Liver (tissue), 9 donors: Measurements from ENCODE around the gene EEF2K. TPM values are rescaled to one million over a fixed set of nuclear protein-coding genes. Genes with fewer than 3 reads are reported as not detected.

Experiments
- DNase-seq: peaks from one replicate; pipeline ENCODE4 v3.0.0-alpha.2; 2017; ENCODE audit warnings: low spot score
- H3K27ac ChIP-seq, 2 donors: one replicate each; pipeline ENCODE4 v1.7.0; 2013; ENCODE audit warnings: inconsistent platforms in 2 of 2, low read length in 2 of 2, control low read depth in 1 of 2, low read depth in 1 of 2, mild to moderate bottlenecking in 1 of 2
- H3K27me3 ChIP-seq, 4 donors: one replicate each; pipeline versions ENCODE4 v1.6.1 to v1.7.0; 2013; ENCODE audit warnings: low read length in 3 of 4, inconsistent platforms in 1 of 4, mild to moderate bottlenecking in 1 of 4, moderate library complexity in 1 of 4; ENCODE audit not compliant: control insufficient read depth in 4 of 4, insufficient read depth in 4 of 4
- H3K36me3 ChIP-seq, 4 donors: one replicate each; pipeline versions ENCODE4 v1.6.1 to v1.7.0; 2013; ENCODE audit warnings: low read length in 3 of 4, mild to moderate bottlenecking in 3 of 4, low read depth in 1 of 4, moderate library complexity in 1 of 4; ENCODE audit not compliant: control insufficient read depth in 4 of 4, insufficient read depth in 3 of 4
- H3K4me1 ChIP-seq, 4 donors: one replicate each; pipeline versions ENCODE4 v1.6.1 to v1.7.0; 2013; ENCODE audit warnings: low read length in 3 of 4, mild to moderate bottlenecking in 3 of 4, moderate library complexity in 1 of 4; ENCODE audit not compliant: control insufficient read depth in 4 of 4, insufficient read depth in 4 of 4
- H3K4me3 ChIP-seq, 3 donors: one replicate each; pipeline versions ENCODE4 v1.6.1 to v1.7.0; 2013; ENCODE audit warnings: low read length in 3 of 3, control low read depth in 1 of 3, low read depth in 1 of 3, mild to moderate bottlenecking in 1 of 3
- H3K9ac ChIP-seq, 2 donors: one replicate each; pipeline ENCODE4 v1.7.0; 2013; ENCODE audit warnings: low read length in 2 of 2, mild to moderate bottlenecking in 2 of 2, moderate library complexity in 2 of 2, control low read depth in 1 of 2, low read depth in 1 of 2
- H3K9me3 ChIP-seq, 4 donors: one replicate each; pipeline versions ENCODE4 v1.6.1 to v1.7.0; 2013; ENCODE audit warnings: low read length in 3 of 4; ENCODE audit not compliant: control insufficient read depth in 4 of 4
- EGR1 ChIP-seq, 2 donors: IDR thresholded peaks; 2 replicates each; pipeline ENCODE4 v1.6.1; 2016 to 2018; ENCODE audit warnings: antibody characterized with exemption in 2 of 2, low read depth in 2 of 2
- FOXA1 ChIP-seq: IDR thresholded peaks from 2 replicates; pipeline ENCODE4 v1.6.1; 2016; ENCODE audit warnings: antibody characterized with exemption
- FOXA2 ChIP-seq: IDR thresholded peaks from 2 replicates; pipeline ENCODE4 v1.6.1; 2016; ENCODE audit warnings: antibody characterized with exemption
- GABPA ChIP-seq, 2 donors: IDR thresholded peaks in 1 of 2; conservative IDR thresholded peaks in 1 of 2; 2 replicates each; pipeline ENCODE4 v1.6.1; 2016; ENCODE audit warnings: antibody characterized with exemption in 2 of 2, mild to moderate bottlenecking in 1 of 2, moderate library complexity in 1 of 2
- HNF4A ChIP-seq, 2 donors: conservative IDR thresholded peaks; 2 replicates each; pipeline ENCODE4 v1.6.1; 2016; ENCODE audit warnings: antibody characterized with exemption in 2 of 2, mild to moderate bottlenecking in 2 of 2
- JUND ChIP-seq, 2 donors: IDR thresholded peaks; 2 replicates each; pipeline ENCODE4 v1.6.1; 2016; ENCODE audit warnings: antibody characterized with exemption in 2 of 2
- NR2F2 ChIP-seq: IDR thresholded peaks from 2 replicates; pipeline ENCODE4 v1.6.1; 2016; ENCODE audit warnings: antibody characterized with exemption
- RXRA ChIP-seq, 2 donors: IDR thresholded peaks; 2 replicates each; pipeline ENCODE4 v1.6.1; 2017 to 2018; ENCODE audit warnings: antibody characterized with exemption in 2 of 2, mild to moderate bottlenecking in 1 of 2
- SP1 ChIP-seq: IDR thresholded peaks from 2 replicates; pipeline ENCODE4 v1.6.1; 2018; ENCODE audit warnings: antibody characterized with exemption, mild to moderate bottlenecking
- TAF1 ChIP-seq: conservative IDR thresholded peaks from 2 replicates; pipeline ENCODE4 v1.6.1; 2016; ENCODE audit warnings: antibody characterized with exemption, mild to moderate bottlenecking
- WGBS: extraction: QIAGEN DNeasy Blood & Tissue Kit; methylation state at CpG from one replicate; pipeline ENCODE4 v1.1.7; 2013; 5-methylcytosine and 5-hydroxymethylcytosine counted together
- polyA plus RNA-seq, 2 donors: library from polyadenylated mRNA; stranded (reverse) in 1 of 2; unstranded in 1 of 2; fragments of 200-250 nt in 1 of 2; fragments of >200 nt in 1 of 2; fragmentation: Nextera tagmentation in 1 of 2; extraction: Ambion mirVana in 1 of 2; gene quantifications; one replicate each; pipeline versions ENCODE4 v1.2.1 to v1.2.3, GENCODE V29; 2013 to 2015
- total RNA-seq, 2 donors: library from RNA; depleted of rRNA; stranded (reverse); fragments of >200 nt; gene quantifications; one replicate each; pipeline ENCODE4 v1.2.3, GENCODE V29; 2014
- TF ChIP-seq, protein P1 (sequence below): IDR thresholded peaks from 2 replicates; pipeline ENCODE4 v1.6.1; 2016; ENCODE audit warnings: antibody characterized with exemption
- TF ChIP-seq, protein P2 (sequence below): IDR thresholded peaks from 2 replicates; pipeline ENCODE4 v1.6.1; 2016; ENCODE audit warnings: antibody characterized with exemption
- TF ChIP-seq, protein P3 (sequence below): IDR thresholded peaks from 2 replicates; pipeline ENCODE4 v1.6.1; 2016; ENCODE audit warnings: antibody characterized with exemption
- TF ChIP-seq, protein P4 (sequence below): IDR thresholded peaks from 2 replicates; pipeline ENCODE4 v1.6.1; 2016; ENCODE audit warnings: antibody characterized with exemption, mild to moderate bottlenecking
- donor health status: healthy.
- donor health status: healthy.
- donor health status: healthy.
- donor health status: healthy.
- donor health status: healthy.

EEF2K gene
- total and polyA plus RNA-seq, 4 donors: 3.2 to 14.3 (median 8.0) TPM

DNA sequence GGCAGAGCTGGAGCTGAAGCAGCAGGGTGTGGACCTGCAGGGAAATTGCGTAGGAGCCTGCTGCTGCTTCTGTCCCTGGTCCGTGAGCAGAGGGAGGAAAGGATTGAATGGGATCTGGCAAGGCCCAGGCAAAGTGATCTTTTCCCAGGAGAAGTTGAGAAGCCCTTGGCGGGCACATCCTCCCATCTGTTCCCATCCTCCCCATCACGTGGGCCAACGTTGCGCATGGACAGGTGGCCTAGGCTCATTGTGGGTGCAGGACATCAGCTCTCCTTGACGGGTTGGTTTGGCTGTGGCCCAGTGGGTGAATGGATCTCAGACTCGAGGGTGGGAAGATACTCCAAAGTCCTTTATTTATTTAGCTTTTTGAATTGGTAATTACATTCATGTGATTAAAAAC is 61.7 kb downstream of the EEF2K start:
- Histone ChIP-seq H3K27me3 (no peaks in the 10 kb centered on the region), H3K27ac (no peak overlapping the region), H3K9me3 (no peaks in the 10 kb centered on the region), H3K4me3 (no peak overlapping the region), H3K36me3 (peaks cover 16 to 42% (median 19%) of the 10 kb centered on the region in 4 donors), H3K4me1 (no peaks in the 10 kb centered on the region), H3K9ac (no peak overlapping the region)
- WGBS: 92% methylated on average over 8 of the region's 8 CpGs
- DNase-seq: no peak
- TF ChIP-seq, protein P1, sequence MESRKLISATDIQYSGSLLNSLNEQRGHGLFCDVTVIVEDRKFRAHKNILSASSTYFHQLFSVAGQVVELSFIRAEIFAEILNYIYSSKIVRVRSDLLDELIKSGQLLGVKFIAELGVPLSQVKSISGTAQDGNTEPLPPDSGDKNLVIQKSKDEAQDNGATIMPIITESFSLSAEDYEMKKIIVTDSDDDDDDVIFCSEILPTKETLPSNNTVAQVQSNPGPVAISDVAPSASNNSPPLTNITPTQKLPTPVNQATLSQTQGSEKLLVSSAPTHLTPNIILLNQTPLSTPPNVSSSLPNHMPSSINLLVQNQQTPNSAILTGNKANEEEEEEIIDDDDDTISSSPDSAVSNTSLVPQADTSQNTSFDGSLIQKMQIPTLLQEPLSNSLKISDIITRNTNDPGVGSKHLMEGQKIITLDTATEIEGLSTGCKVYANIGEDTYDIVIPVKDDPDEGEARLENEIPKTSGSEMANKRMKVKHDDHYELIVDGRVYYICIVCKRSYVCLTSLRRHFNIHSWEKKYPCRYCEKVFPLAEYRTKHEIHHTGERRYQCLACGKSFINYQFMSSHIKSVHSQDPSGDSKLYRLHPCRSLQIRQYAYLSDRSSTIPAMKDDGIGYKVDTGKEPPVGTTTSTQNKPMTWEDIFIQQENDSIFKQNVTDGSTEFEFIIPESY: no peak
- TF ChIP-seq RXRA (IDR thresholded peaks at IDR 0.05) (no peak), NR2F2 (no peak), EGR1 (IDR thresholded peaks at IDR 0.05; ENCODE audit: low read depth in 2 of 2) (no peak), GABPA (IDR thresholded peaks at IDR 0.05 in 1 of 2, conservative IDR thresholded peaks at IDR 0.05 in 1 of 2) (no peak), HNF4A (conservative IDR thresholded peaks at IDR 0.05) (no peak), JUND (IDR thresholded peaks at IDR 0.05) (no peak), TAF1 (no peak), FOXA1 (no peak), FOXA2 (no peak)
- TF ChIP-seq, protein P2, sequence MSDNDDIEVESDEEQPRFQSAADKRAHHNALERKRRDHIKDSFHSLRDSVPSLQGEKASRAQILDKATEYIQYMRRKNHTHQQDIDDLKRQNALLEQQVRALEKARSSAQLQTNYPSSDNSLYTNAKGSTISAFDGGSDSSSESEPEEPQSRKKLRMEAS: no peak
- TF ChIP-seq, protein P3, sequence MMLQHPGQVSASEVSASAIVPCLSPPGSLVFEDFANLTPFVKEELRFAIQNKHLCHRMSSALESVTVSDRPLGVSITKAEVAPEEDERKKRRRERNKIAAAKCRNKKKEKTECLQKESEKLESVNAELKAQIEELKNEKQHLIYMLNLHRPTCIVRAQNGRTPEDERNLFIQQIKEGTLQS: no peak

DNA sequence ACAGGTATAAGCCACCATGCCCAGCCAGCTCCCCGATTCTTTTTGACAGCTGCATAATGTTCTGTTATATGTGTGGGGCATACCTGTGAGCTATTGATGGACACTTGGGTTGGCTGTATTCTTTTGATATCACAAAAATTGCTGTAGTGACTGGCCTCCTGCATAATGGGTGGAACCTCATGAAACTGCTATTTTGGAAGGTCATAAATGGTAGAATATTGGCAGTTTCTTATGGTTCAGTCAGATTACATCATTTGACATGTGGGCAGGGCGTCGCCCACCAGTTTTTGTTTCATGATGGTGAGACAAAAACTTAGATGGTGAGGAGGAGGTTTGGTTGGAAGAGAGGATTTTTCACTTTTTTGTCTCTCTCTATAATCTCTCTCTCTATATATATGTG is 64.4 kb downstream of the EEF2K start:
- H3K27me3 ChIP-seq: no peaks in the 10 kb centered on the region
- no peak for TF ChIP-seq EGR1 (IDR thresholded peaks at IDR 0.05; ENCODE audit: low read depth in 2 of 2)
- TF ChIP-seq SP1: no peak
- no peak for TF ChIP-seq FOXA2
- TF ChIP-seq, protein P2: no peak
- TF ChIP-seq, protein P4, sequence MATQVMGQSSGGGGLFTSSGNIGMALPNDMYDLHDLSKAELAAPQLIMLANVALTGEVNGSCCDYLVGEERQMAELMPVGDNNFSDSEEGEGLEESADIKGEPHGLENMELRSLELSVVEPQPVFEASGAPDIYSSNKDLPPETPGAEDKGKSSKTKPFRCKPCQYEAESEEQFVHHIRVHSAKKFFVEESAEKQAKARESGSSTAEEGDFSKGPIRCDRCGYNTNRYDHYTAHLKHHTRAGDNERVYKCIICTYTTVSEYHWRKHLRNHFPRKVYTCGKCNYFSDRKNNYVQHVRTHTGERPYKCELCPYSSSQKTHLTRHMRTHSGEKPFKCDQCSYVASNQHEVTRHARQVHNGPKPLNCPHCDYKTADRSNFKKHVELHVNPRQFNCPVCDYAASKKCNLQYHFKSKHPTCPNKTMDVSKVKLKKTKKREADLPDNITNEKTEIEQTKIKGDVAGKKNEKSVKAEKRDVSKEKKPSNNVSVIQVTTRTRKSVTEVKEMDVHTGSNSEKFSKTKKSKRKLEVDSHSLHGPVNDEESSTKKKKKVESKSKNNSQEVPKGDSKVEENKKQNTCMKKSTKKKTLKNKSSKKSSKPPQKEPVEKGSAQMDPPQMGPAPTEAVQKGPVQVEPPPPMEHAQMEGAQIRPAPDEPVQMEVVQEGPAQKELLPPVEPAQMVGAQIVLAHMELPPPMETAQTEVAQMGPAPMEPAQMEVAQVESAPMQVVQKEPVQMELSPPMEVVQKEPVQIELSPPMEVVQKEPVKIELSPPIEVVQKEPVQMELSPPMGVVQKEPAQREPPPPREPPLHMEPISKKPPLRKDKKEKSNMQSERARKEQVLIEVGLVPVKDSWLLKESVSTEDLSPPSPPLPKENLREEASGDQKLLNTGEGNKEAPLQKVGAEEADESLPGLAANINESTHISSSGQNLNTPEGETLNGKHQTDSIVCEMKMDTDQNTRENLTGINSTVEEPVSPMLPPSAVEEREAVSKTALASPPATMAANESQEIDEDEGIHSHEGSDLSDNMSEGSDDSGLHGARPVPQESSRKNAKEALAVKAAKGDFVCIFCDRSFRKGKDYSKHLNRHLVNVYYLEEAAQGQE: no peak
- TF ChIP-seq RXRA (IDR thresholded peaks at IDR 0.05): no peak
- TF ChIP-seq GABPA (IDR thresholded peaks at IDR 0.05 in 1 of 2, conservative IDR thresholded peaks at IDR 0.05 in 1 of 2): no peak
- no peak for TF ChIP-seq TAF1
- TF ChIP-seq JUND (IDR thresholded peaks at IDR 0.05): no peak
- TF ChIP-seq HNF4A (conservative IDR thresholded peaks at IDR 0.05): no peak
- no peak overlapping the region for H3K27ac ChIP-seq
- H3K4me1 ChIP-seq: no peaks in the 10 kb centered on the region
- 96% methylated on average over 3 of the region's 3 CpGs for WGBS
- H3K4me3 ChIP-seq: no peak overlapping the region
- peaks cover 18 to 48% (median 28%) of the 10 kb centered on the region in 4 donors for H3K36me3 ChIP-seq
- no peaks in the 10 kb centered on the region for H3K9me3 ChIP-seq
- DNase-seq: no peak
- no peak overlapping the region for H3K9ac ChIP-seq
